A549 (cell line): ENCODE data around the gene SEMA3A.

ENCODE experiments used
- CTCF ChIP-seq: fragments of >200 bp; sonication (Bioruptor Twin); formaldehyde crosslinking; IDR thresholded peaks from 3 replicates; pipeline ENCODE4 v1.5.1; 2016
- ELK1 ChIP-seq: fragments of 150-350 bp; IDR thresholded peaks from 2 replicates; pipeline ENCODE4 v1.6.1; 2014; ENCODE audit warnings: low read depth, mild to moderate bottlenecking, low read length
- NFE2L2 ChIP-seq: fragments of 150-350 bp; conservative IDR thresholded peaks from 2 replicates; pipeline ENCODE4 v1.6.1; 2014; ENCODE audit warnings: low read length

- no peak for TF ChIP-seq CTCF
- no peak for TF ChIP-seq NFE2L2
- TF ChIP-seq ELK1: no peak
Measured at GRCh38 chr7:83983606-83984005, 211.0 kb downstream of the SEMA3A start.
